Islet of Langerhans (tissue), 1 donor: ENCODE results near the gene CFAP46.
A peak's percentile ranks its signal among the peaks of the same experiment; 100 is the strongest.
"Not testable (repeated sequence)": the region's sequence is repeated elsewhere in the genome, so short reads cannot be mapped to it uniquely, and the experiment has no call there.

Source experiments
- FAIRE-seq: peaks from one replicate; lab custom pipeline; 2011; peaks lifted over from hg19 to GRCh38; lab: Jason Lieb, UNC

Gene CFAP46

GRCh38 chr10:132962623-132963429 lies 20.5 kb upstream of the CFAP46 start:
- no peak for FAIRE-seq

- FAIRE-seq, result peak; percentile 77
These were observed 19.6 kb upstream of the CFAP46 start for GRCh38 chr10:132961787-132962622.

DNA sequence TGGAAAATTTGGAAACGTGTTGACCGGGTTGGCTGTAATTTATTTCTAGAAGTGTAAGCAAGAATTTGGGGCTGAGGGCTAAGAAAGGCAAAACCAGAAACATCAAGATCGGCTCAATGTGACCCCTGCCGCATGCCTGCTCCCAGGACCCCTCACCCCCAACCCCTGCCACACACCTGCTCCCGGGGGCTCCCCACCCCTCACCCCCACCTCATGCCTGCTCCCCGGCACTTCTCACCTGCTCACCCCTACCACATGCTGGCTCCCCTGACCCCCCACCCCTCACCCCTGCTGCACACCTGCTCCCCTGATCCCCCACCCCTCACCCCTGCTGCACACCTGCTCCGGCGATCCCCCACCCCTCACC lies 19.0 kb upstream of the CFAP46 start:
- FAIRE-seq, result no peak

DNA sequence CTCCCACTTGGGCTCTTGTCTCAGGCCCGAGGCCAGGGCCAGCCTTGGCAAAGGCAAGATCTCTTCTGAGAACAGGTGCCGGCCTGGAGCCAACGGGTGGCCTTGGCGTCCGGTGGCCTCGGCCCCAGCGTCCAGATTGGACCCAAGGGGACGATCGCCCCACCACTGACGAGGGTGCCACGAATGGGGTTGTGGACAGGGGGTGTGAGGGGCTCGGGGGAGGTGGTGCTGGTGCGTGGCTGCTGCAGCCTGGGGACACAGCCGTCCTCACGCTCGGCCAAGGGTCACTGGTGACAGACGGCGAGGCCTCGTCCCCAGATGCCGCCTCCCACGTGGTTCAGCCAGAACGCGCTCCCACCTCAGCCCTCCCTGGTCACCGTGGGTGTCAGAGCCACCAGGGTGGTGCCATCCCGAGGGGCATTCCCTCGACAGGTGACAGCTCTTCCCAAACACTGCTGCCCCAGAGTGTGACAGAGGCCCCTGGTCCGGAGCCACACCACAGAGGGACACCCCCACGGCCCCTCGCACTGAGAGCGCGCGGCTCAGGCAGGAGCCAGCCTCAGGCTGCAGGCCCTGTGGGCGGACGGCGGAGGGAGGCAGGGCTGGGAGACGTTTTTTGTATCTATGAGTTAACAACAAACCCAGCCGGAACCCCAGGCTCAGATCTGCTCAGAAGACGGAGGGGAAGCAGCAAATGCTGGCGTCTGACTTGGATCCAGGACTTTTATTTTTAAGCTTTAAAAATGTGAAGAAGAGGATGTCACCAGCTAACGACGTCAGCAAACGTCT lies 18.5 kb upstream of the CFAP46 start:
- no peak for FAIRE-seq

GRCh38 chr10:132960071-132960472 lies 17.7 kb upstream of the CFAP46 start:
- no peak for FAIRE-seq

GRCh38 chr10:132959559-132959961 lies 17.2 kb upstream of the CFAP46 start:
- no peak for FAIRE-seq

DNA sequence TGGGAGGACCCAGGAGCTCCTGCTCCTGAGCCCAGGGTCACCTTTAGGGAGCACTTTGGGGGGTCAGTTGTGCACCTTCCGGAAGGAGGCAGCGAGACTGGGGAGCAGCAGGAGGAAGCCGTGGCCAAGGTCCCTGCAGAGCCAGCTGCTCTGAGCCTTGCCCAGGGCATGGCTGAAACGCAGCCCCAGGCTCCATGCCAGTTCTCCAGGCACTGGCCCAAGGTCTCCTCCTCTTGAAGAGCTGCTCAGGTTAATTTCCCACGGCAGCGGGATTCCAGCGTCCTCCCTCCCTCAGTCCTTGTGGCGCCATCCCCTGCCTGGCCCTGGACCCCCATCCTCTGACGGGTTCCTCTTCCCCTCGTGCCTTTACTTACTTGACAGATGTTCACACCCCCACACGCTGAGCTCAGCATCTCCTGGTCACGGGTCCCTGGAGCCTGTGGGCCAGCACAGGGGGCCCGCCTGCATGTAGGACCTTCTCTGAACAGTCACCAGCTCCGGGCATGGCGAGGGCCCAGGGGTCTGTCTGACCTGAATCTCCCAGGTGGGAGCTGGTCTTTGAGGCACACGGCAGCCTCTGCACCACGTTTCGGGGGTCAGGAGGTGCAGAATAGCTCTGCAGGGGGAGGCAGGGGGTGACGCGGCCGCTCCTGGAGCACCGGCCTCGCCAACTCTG lies 16.7 kb upstream of the CFAP46 start:
- no peak for FAIRE-seq

GRCh38 chr10:132957981-132958882 lies 15.9 kb upstream of the CFAP46 start:
- no peak for FAIRE-seq

GRCh38 chr10:132957131-132957530 lies 14.8 kb upstream of the CFAP46 start:
- no peak for FAIRE-seq

DNA sequence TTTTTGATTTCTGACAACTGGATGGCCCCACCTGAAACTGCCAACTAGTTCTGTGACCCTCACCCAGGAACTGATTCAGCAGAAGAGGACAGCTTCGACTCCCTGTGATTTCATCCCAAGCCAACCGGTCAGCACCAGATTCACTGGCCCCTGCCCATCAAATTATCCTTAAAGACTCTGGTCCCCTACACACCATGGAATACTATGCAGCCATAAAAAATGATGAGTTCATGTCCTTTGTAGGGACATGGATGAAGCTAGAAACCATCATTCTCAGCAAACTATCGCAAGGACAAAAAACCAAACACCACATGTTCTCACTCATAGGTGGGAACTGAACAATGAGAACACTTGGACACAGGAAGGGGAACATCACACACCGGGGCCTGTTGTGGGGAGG lies 13.9 kb upstream of the CFAP46 start:
- not testable (repeated sequence) for FAIRE-seq

GRCh38 chr10:132955479-132955878 lies 13.1 kb upstream of the CFAP46 start:
- FAIRE-seq, result no peak

GRCh38 chr10:132953428-132953827 lies 11.1 kb upstream of the CFAP46 start:
- FAIRE-seq, result no peak

GRCh38 chr10:132951926-132952325 lies 9.6 kb upstream of the CFAP46 start:
- FAIRE-seq, result no peak

DNA sequence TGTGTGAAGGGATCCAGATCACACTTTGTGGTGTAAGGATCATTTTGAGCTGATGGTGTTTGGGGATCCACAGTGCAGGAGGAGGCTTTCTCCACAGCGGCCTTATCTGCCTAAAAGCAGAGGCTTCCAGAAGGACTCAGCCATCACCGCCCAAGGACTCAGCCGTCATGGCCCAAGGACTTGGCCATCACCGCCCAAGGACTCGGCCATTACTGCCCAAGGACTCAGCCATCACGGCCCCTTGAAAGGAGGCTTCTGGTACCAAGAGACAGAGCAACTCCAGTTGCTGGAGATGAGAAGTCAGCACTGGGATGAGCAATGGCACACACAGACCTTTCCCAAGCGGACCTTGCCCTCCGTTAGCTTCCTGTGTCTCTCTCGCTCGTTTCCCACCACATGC lies 6.0 kb upstream of the CFAP46 start:
- no peak for FAIRE-seq

GRCh38 chr10:132947843-132948242 lies 5.5 kb upstream of the CFAP46 start:
- FAIRE-seq, result no peak

GRCh38 chr10:132946806-132947546 lies 4.6 kb upstream of the CFAP46 start:
- no peak for FAIRE-seq

- no peak for FAIRE-seq
These were observed 3.9 kb upstream of the CFAP46 start for GRCh38 chr10:132946311-132946710.

- FAIRE-seq, result no peak
These were observed 3.5 kb upstream of the CFAP46 start for GRCh38 chr10:132945894-132946255.

GRCh38 chr10:132945125-132945893 lies 2.9 kb upstream of the CFAP46 start:
- no peak for FAIRE-seq

DNA sequence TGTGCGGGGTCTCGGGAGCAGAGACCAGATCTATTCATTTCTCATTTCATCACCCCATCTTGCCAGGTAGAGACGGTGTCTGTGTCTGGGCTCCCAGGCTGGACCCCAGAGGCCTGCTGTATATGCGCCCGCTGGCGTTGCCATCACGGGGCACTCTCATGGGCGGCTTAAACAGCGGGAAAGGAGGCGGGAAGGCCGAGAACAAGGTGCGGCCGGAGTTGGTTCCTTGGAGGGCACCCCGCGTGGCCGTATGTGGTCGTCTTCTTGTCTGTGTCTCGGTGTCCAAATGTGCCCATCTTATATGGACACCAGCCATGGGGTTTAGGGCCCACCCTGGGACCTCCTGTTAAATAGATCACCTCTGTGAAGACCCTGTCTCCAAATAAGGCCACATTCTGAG lies 2.1 kb upstream of the CFAP46 start:
- FAIRE-seq, result no peak
